ENCODE data around the gene MAPKAP1.

Gene MAPKAP1

DNA sequence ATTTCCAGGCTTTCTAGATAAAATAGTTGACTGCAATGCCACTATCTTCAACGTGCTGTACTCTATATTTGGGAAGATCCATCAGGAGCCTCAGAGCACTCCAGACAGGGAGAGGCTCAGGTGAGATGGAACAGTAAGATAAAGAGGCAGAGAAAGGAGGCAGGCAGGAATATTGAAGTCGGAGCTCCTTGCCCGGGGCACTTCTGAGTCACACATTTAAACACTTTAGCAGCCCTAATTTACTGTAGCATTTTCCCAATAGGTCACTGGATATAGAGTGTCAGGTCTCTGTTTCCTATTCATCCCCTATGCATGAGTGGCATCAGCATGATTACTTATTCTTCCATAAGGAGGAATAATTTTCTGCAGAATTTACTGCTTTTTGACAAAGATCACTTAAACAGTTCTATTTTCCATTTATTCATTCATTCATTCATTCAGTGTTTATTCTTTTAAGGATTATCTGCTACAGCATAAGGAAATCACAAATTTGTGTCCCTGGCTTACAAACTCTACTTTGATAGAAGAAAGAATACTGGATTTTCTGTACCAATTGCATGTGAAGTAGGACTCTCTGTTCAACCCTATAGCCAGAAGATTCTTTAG lies 170.7 kb downstream of the MAPKAP1 start:
- no peak for DNase-seq (ENCODE audit: low read depth in 2 of 2)

DNA sequence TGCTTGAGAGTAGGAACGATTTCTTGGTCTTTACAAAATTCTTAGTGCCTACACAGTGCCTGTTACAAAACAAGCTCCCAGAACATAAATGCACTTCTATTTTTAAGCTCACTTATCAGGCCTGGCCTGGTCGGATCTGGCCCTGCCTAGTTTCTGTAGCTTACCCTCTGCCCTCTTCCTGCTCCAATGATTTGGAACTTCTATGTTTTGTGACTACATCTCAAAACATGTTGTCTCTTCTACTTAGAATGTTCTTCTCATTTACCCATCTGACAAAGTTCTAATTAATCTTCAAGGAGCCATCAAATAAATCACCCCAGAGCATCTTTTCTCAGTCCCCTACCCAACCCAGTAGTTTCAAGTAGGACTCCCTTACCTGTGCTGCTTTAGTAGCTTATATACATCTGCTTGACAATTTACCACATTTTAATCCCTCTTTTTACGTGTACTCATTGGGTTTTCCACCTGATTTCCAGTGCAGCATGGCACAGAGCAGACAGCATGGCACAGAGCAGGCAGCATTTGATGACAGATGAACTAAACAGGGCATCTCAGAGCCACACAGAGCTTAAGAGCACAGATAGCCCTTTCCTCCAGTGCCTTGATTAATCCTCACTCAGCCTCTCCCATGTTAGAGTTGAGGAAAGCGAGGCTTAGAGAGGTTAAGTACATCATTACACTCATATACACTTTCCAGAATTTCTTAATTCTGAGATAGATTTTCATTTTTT lies 171.9 kb downstream of the MAPKAP1 start:
- no peak for DNase-seq (ENCODE audit: low read depth in 2 of 2)

DNA sequence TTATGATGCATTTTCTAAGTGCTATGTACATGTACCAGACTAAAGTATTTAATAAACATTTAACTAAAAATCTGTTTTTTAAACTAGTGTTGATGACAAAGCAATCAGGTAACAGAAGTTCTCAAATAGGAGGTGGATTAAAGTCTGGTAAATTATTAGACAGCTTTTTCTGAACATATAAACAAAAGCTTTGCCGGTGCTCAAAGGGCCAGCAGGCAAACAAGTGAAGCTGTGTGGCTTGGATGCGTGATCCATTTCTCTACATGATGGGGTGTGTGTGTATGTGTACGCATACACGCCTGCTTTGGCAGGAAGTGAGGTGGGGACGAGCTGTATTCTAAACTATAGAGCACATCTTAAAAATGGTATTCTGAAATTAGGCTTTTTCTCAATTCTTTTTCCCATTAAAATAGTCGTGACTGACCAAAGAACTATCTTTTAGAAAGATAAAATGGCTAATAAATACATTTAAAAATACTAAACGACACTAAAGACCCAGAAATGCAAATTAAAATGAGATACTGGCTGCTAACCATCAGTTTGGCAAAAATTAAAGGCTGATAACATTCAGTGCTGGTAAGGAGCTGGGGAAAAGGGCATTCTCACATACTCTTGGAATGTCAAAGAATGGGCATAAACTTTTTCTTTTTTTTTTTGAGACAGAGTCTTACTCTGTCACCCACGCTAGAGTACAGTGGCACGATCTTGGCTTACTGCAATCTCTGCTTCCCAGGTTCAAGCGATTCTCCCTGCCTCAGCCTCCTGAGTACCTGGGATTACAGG lies 174.0 kb downstream of the MAPKAP1 start:
- DNase-seq (ENCODE audit: low read depth in 2 of 2): no peak

DNA sequence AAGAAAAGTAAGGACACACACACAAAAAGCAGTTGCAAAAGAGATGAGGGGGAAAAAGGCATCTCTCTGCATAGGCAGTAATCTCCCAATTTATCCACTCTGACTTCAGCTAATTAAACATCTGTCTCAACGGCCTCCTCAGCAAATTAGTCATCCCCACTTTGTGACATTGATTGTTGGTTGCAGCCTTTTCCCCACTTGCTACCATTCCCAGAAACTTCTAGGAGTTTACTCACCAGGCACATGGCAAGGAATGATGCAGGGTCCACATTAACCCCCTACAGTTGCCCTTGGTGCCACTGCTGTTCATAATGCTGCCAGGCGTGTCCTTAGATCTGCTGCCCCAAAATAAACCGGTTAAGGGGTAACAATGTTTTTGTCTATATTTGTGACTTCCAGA lies 174.6 kb downstream of the MAPKAP1 start:
- no peak for DNase-seq (ENCODE audit: low read depth in 2 of 2)

DNA sequence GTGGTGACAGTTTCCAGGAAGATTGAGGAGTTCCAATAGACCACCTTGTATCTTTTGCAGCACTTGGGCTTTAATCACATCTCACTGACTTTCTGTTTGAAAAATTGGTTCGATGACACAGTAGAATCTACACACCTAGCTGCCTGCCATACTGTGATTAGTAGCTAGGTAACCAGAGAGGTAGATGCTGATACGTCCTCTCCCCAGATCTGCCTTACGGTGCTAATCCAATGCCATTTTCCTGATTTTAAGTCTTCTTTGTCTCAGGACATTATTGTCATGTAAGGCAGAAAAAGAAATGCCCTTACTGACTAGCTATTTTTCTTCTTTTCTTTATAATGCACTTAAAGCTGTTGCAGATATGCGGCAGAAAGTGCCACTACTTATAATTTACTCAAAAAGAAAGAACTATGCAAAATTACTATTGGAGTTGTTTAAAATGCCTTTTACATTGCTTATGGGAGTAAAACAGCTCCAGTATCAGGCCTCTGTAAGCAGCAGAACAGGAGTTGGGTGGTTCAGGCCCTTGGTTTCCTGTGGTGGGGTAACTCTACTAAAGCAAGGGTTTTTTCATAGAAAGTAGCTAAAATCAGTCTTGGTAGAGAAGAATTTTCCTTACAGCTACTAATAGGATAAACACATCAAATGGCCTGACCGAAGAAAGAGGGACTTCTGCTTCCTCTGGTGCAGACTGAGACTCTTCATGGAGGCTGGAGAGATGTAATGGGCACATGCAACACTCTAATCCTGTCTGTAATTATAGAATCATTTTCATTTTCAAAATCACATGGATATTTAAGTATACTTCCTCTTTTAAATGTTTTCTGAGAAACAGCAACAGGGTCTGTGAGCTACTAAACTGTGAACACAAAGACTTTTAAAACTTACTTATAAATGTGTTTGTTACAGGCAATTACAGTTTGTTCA lies 177.2 kb downstream of the MAPKAP1 start:
- DNase-seq (ENCODE audit: low read depth in 2 of 2): no peak

DNA sequence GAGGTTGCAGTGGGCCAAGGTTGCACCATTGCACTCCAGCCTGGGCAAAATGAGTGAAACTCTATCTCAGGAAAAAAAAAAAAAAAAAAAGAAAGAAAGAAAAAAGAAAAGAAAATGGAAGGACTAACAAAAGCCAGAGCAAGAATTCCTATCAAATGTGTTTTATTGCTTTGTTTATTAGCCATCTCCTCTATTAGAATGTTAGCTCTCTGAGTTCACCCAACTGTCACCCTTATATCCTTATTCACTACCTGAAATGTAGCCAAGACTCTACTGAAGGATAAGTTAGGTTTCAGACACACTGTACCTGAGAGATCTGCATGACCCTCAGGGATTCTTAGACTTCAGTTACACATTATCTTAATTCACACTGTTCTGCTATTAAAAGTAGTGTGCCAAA lies 177.9 kb downstream of the MAPKAP1 start:
- DNase-seq (ENCODE audit: low read depth in 2 of 2): no peak

DNA sequence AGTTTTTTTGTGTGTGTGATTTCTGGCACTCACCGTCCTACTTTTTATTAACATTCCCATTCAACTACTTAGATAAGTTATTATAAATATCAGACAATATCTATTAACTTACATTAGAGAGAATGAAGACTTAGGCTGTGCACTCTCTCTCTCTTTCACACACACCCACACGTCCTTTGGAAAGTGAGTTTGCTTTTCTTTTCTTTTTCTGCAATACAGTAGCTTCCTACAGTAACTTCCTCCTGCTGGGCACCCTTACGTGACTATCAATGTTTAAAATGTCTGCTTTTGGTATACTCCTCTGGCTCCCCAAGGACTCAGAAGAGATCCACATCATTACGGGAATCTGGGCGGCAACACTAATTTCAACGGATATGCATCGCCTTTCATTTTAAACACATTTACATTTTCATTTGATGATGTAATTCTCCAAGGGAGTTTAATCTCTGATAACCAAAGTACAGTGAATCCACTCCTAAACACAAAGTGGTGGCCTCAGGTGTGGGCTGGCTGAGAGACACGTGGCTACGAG lies 179.5 kb downstream of the MAPKAP1 start:
- no peak for DNase-seq (ENCODE audit: low read depth in 2 of 2)

DNA sequence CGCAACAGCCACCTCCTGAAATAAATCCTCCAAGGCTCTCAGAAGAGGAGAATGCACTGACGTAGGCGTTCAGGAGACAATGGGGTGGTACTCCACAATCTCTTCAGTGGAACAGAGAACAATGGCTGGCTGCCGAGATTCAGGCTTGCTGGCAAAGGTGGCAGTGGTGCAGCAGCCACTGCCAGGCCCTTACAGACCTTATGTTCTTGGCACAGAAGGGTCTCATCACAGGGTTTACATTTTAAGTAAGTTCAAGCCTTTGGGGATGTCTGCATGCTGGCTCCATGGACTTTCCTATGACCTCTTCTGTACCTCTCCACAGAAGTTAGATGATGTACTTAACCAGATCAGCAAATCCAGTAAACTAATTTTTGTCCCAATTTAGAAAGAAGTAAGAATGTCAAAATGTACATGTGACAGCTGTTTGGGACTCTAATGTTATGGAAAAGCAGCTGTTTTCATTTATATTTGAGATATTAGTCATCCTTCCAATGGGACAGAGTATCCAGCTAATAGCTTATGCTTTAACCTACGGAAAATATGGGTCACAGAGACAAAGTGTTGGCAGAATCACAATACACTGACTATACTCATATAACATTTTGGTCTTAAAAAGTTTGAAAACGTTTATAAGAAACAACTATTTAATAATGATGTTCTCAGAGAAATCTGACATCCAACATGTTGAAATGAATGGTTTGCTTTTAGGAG lies 180.9 kb downstream of the MAPKAP1 start:
- no peak for DNase-seq (ENCODE audit: low read depth in 2 of 2)

DNA sequence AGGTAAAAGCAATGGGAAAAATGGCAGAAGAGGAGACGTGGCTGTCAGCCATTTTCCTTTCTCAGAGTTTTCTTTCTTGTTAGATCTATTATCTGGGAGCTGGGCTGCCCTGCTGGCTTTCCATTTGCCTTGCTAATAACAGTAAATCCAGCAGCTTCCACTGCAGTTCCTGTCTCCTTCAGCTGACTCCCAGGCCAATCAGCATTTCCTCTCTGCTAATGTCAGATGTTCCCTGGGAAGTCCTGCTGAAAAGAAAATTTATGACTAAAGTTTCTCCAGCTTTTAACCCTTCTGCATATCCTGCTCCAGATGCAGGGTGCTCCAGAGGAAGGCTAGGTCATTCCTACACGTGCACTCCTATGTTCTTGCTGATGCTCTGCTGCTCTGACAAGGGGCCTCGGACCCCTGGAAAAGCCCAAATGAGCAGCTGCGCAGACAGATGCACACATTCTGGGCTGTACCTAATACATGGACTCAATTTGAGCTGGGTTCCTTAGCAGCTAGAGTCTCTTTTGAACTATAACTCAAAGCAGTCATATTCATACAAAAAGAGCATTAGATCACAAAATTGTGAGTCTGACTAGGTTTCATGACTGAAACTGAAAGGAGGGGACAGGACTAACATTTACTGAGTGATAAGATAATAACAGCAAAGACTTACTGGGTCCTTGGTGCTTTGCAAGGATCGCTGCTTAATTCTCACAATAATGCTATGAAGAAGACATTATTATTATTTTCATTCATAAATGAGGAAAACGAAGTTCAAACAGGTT lies 182.2 kb downstream of the MAPKAP1 start:
- DNase-seq (ENCODE audit: low read depth in 2 of 2): no peak

DNA sequence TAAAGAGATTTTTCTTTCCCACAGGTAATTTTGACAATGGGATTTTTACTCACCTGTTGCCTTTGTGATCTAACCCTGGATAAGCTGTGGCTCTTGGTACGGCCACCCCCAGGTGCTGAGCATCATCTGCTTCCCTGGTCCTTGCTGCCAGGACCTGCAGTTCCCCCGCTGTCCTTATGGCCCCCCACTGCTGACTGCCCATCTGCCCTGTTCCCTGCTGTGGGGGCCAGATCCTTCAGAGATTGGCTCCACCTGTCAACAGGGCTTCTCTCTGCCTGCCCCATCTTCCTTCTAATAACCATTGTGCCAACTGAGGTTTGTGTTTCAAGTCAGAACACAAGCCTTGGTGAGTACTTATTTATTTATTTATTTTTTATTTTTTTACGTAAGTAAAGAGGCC lies 183.3 kb downstream of the MAPKAP1 start:
- no peak for DNase-seq (ENCODE audit: low read depth in 2 of 2)

DNA sequence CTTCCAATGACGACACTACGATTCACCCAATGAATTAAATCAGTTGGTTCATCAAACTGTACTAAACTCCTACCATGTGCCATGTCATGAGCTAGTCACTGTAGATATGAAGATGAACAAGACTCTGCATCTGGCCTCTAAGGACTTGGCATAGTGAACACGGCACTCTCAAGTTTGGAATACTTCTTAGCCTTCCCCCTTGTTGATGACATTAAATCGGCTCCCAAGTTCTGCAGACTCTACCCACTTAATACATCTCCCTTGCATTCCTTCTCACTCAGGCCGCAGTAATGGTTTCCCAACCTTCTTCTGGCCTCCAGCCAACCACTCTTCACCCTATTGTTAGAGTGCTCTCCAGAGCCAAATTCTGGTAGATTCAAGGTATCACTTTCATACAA lies 184.7 kb downstream of the MAPKAP1 start:
- DNase-seq (ENCODE audit: low read depth in 2 of 2): no peak

DNA sequence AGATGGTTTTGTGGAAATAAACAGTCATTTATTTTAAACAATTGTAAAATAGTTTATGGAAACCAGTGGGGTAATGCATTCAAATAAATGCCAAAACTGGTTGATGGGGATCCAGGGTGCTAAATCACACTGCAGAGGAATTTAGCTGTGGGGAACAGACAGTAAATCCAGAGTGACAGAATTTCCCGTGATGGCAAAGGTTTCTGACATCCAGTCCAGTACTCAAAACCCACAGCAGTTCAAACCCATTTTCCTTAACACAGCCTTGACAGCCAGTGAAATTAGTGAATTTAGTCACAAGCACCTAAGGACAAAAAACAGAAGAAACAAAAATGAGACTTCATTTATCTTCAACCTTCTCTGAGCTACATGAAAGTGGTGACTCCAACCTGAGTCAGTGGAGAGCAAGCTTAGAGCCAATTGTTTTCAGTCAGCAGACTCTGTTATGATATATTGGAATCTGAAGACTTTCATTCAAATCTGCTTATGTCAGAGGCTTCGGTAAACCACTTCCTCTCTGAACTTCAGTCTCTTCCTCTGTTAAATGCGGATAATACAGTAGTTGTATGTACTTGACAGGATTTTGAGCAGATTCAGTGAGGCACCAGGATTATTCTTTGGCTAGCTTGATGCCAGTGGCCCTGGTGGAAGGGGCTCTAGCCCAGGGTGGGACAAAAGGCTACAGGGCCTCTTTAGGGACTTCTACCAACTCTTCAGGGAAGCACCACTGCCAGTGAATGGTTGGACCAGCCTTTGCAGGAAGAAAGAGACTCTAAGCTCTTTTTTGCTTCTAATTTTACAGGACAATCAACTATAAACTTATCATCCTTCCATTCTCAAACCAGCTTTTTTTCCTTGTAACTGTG lies 185.3 kb downstream of the MAPKAP1 start:
- no peak for DNase-seq (ENCODE audit: low read depth in 2 of 2)

DNA sequence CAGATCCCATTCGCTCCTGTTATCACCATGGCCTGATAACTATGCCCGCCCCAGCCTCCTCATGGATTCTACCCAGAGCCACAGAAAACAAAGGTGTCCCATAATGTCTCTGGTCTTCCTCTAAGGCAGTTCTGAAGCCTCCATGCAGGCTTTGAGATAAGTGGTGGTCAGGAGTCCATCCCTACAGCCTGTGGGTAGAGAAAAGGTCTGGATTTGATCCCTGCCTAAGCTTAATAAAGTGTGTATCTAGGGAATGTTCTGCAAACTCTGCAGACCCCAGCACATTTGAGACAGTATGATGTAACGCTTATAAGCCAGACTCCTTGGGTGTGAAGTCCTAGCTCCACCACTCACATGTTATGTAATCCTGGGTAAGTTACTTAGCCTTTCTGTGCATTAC lies 187.3 kb downstream of the MAPKAP1 start:
- DNase-seq (ENCODE audit: low read depth in 2 of 2): no peak

DNA sequence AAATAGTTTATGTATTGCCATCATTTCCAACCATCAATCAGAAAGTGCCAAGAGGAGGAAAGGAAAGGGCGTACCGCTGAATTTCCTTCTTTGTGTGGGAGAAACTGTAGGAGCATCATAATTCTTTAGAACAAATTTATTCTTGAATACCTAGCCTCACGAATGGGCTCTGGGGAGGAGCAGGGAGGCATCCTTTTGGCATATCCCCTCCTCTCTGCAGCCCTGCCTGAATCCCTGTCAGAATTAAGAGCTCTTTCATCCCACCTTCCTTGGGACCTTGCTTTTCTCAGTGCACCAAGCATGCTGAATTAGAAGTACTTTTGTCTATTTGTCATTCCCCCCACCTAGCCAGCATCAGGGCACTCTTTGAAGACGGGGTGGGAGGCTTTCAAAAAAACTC lies 189.4 kb downstream of the MAPKAP1 start:
- DNase-seq (ENCODE audit: low read depth in 2 of 2): no peak

DNA sequence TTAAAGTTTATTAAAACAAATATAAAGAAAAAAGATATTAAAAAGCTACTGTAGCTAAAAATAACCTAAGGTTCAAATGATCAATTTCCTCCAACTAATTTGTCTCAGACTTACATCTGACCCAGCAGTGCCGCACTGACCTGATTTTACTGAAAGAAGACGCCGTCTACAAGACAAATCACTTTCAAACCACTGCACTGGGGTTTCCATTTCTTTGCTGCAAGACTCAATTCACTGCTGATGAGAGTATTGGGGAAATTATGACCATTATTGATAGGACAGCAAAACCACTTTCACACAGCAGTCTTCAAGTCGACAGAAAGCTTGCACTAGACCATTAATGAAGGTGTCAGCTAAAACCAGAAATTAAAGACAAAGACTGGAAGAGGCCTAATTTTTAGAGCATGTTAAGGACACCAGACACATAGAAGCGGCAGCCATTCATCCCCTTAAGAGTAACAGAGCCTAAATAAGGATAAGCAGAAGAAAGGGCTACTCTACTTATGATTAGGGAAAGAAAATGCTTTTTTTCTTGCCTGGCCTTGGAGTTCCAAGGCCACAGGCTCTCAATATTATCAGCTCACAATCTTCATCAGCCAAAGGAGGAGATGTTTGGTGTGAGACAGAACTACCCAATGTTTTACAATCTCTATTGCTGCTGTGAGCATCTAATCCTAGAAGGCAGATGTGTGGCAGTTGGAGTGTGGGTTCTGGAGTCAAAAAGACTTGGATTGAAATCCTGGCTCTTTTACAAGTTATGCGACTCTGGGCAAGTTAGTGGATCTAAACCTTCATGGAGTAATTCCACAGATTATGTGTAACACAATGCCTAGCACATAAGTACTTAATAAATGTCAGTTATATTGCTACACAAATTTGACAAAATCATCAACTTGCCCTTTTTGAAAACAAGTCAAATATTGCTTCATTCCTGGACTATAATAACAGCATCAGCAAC lies 190.7 kb downstream of the MAPKAP1 start:
- DNase-seq (ENCODE audit: low read depth in 2 of 2): no peak

DNA sequence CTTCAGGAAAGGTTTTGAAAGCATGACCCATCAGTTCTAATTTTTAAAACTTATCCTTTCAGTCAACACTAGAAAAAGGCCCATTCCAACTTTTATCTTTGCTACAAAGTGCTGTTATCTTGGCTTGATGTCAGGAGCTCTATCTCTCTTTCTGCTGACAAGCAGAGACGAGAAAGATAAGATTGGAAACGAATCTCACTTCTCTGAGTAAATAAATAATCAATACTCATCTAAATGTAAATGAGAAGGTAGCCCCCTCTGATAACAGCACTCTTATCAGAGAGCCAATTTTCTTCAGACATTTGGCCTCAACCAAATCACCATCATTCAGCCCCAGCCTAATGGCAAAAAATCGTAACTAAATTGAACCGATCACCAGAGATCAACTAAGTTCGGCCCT lies 191.7 kb downstream of the MAPKAP1 start:
- no peak for DNase-seq (ENCODE audit: low read depth in 2 of 2)

DNA sequence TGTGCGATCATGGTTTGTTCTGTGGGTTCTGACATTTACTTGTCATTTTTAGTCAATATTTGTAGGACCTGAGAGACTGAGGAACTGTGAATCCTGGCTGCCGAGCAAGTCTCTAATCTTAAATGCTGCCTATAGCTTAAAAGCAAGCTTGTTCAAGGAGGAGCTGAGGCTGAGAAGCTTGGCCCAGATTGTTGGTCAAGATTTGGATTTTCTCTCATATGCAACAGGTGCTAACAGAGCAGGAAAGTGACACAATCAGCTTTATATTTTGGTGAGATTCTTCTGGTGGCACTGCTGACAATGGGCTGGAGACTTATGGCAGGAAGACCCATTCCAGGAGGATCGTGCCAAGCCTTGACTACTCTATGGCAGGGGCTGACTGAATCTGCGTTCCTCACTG lies 192.5 kb downstream of the MAPKAP1 start:
- DNase-seq (ENCODE audit: low read depth in 2 of 2): no peak
